DND-41 (cell line): ENCODE measurements around the gene PPM1F.

Experiments
- ATAC-seq: fragments of 200-7000 bp; cut with Tn5 transposase; 3 replicates; pipeline ENCODE4 v1.9.1; 2021; ENCODE audit warnings: low read depth; ENCODE audit not compliant: insufficient read depth
- DNase-seq: peaks from one replicate; pipeline ENCODE4 v3.0.0-alpha.2; 2020
- H2AFZ ChIP-seq: 2 replicates; pipeline ENCODE4 v1.6.0; 2012; ENCODE audit warnings: low read depth, low read length
- H3K27ac ChIP-seq: 2 replicates; pipeline ENCODE4 v1.5.1; 2012; ENCODE audit warnings: low read length, inconsistent platforms
- H3K27me3 ChIP-seq: fragments of 200-600 bp; sonication (generic); 2 replicates; pipeline ENCODE4 v1.6.0; 2012; ENCODE audit warnings: low read length, mild to moderate bottlenecking, inconsistent platforms; ENCODE audit not compliant: insufficient read depth, poor library complexity
- H3K36me3 ChIP-seq: 2 replicates; pipeline ENCODE4 v1.5.1; 2012; ENCODE audit warnings: low read length, inconsistent platforms; ENCODE audit not compliant: insufficient read depth
- H3K4me1 ChIP-seq: 2 replicates; pipeline ENCODE4 v1.5.1; 2012; ENCODE audit warnings: mild to moderate bottlenecking, low read length; ENCODE audit not compliant: insufficient read depth
- H3K4me2 ChIP-seq: 2 replicates; pipeline ENCODE4 v1.6.0; 2012; ENCODE audit warnings: mild to moderate bottlenecking, moderate library complexity, low read length, inconsistent platforms; ENCODE audit not compliant: insufficient read depth
- H3K4me3 ChIP-seq, 2 experiments: fragments of 200-600 bp in 1 of 2; shearing (Covaris generic) in 1 of 2; 2 replicates each; pipeline ENCODE4 v1.5.1; 2012 to 2016; ENCODE audit warnings: inconsistent platforms in 2 of 2, low read length in 2 of 2, mild to moderate bottlenecking in 2 of 2, low read depth in 1 of 2, moderate library complexity in 1 of 2
- H3K79me2 ChIP-seq: 2 replicates; pipeline ENCODE4 v1.6.0; 2012; ENCODE audit warnings: low read length, inconsistent platforms; ENCODE audit not compliant: insufficient read depth
- H3K9ac ChIP-seq: 2 replicates; pipeline ENCODE4 v1.6.0; 2012; ENCODE audit warnings: low read depth, mild to moderate bottlenecking, inconsistent platforms, low read length, moderate library complexity
- H3K9me3 ChIP-seq: 2 replicates; pipeline ENCODE4 v1.5.1; 2012; ENCODE audit warnings: low read length, moderate library complexity, mild to moderate bottlenecking, inconsistent platforms; ENCODE audit not compliant: insufficient read depth, severe bottlenecking
- H4K20me1 ChIP-seq: 2 replicates; pipeline ENCODE4 v1.6.0; 2012; ENCODE audit warnings: low read length; ENCODE audit not compliant: insufficient read depth
- EZH2 ChIP-seq: IDR thresholded peaks from 3 replicates; pipeline ENCODE4 v1.6.1; 2012; ENCODE audit warnings: borderline replicate concordance, low read depth, mild to moderate bottlenecking, moderate library complexity, low read length, inconsistent platforms; ENCODE audit not compliant: severe bottlenecking
- TF ChIP-seq, protein P1 (sequence below): IDR thresholded peaks from 2 replicates; pipeline ENCODE4 v1.5.1; 2012; ENCODE audit warnings: borderline replicate concordance, low read length, moderate library complexity, mild to moderate bottlenecking; ENCODE audit not compliant: poor library complexity, severe bottlenecking; ENCODE audit errors: extremely low read depth

Gene PPM1F

DNA sequence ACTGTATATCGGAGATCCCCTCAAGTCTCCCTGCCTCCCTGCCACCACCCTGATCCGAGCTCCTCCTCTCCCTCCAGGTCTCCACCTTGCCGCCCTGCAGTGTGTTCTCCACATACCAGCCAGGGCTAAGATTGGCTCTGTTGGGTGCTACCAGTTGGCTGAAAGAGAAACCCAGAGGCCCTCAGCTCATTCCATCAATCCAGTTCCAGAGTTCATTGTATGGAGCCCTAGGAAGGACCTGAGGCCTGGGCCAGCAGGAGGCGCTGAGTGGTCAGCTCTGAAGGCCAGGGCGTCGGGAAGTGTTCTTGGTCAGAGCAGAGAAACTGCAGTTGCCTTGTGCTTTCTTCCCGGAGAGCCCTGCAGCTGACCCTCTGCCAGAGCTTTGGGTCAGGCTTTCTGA lies 32.1 kb upstream of the PPM1F start:
- no peak overlapping the region for H3K4me2 ChIP-seq
- ATAC-seq: no peak

DNA sequence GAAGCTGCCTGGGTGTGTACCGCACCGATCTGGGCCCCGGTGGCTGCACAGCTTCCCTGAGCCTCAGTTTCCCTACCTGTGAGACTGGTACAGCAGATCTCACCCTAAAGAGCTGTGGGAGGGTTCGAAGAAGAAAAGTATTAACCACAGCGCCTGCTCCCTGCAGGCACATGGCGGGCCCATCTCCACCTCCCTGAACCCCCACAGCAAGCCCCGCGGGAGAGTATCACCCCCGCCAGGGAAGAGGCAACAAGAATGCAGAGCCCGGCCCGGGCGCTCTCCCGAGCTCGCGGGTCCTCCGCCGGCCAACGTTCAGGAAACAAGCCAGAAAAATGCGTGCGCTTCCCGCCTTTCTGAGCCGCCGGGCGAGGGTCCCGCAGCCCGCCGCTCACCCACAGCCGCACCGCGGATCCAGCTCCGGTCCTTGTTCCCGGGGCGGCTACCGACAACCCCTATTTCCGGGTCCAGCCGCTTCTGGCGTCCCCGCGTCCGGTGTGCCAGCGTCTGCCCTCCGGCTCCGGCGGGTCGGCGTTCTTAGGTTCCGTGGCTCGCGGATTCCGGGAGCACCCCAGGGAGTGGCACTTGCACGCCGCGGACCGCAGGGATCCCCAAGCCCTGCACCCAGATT lies 29.8 kb upstream of the PPM1F start, which contains the start of gene TOP3B:
Gene TOP3B, minus strand, starts transcription at position 450 of the 628 bp plus-strand sequence. CDS start 7,078 bp downstream, outside the sequence.
- TF ChIP-seq, protein P1, sequence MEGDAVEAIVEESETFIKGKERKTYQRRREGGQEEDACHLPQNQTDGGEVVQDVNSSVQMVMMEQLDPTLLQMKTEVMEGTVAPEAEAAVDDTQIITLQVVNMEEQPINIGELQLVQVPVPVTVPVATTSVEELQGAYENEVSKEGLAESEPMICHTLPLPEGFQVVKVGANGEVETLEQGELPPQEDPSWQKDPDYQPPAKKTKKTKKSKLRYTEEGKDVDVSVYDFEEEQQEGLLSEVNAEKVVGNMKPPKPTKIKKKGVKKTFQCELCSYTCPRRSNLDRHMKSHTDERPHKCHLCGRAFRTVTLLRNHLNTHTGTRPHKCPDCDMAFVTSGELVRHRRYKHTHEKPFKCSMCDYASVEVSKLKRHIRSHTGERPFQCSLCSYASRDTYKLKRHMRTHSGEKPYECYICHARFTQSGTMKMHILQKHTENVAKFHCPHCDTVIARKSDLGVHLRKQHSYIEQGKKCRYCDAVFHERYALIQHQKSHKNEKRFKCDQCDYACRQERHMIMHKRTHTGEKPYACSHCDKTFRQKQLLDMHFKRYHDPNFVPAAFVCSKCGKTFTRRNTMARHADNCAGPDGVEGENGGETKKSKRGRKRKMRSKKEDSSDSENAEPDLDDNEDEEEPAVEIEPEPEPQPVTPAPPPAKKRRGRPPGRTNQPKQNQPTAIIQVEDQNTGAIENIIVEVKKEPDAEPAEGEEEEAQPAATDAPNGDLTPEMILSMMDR: no peak
- no peak for TF ChIP-seq EZH2
- peak within 1 kb of the TSS; percentile 93 to 94 for H3K4me3 ChIP-seq
- peak within 1 kb of the TSS; percentile 83 for H3K4me2 ChIP-seq
- peak; percentile 95 for ATAC-seq
- peak within 1 kb of the TSS; percentile 92 for H2AFZ ChIP-seq
- H3K27me3 ChIP-seq: no peaks in the 10 kb centered on the region
- peaks cover 10% of the 10 kb centered on the region; the same call in 1 of the 2 replicates for H4K20me1 ChIP-seq
- H3K79me2 ChIP-seq: peaks cover 51% of the 10 kb centered on the region
- H3K27ac ChIP-seq: peak within 1 kb of the TSS; percentile 87
- peak within 1 kb of the TSS; percentile 98 for H3K9ac ChIP-seq
- H3K4me1 ChIP-seq: peaks cover 22% of the 10 kb centered on the region
- DNase-seq: peak; percentile 87
- peaks cover 12% of the 10 kb centered on the region; the same call in 1 of the 2 replicates for H3K36me3 ChIP-seq
- no peaks in the 10 kb centered on the region for H3K9me3 ChIP-seq

More for the DNA sequence above, 32.1 kb upstream of the PPM1F start:
- Histone ChIP-seq H3K9ac (no peak overlapping the region), H4K20me1 (no peaks in the 10 kb centered on the region; the same call in 1 of the 2 replicates), H3K9me3 (no peaks in the 10 kb centered on the region), H3K79me2 (peaks cover 31% of the 10 kb centered on the region), H3K27me3 (no peaks in the 10 kb centered on the region), H3K4me1 (peaks cover 22% of the 10 kb centered on the region), H3K27ac (no peak overlapping the region), H2AFZ (peak overlapping the region; percentile 41; the same call in 1 of the 2 replicates), H3K4me3 (no peak overlapping the region), H3K36me3 (peaks cover 3% of the 10 kb centered on the region; the same call in 1 of the 2 replicates)
- DNase-seq: no peak
- TF ChIP-seq EZH2: no peak
- TF ChIP-seq, protein P1: peak; percentile 32

DNA sequence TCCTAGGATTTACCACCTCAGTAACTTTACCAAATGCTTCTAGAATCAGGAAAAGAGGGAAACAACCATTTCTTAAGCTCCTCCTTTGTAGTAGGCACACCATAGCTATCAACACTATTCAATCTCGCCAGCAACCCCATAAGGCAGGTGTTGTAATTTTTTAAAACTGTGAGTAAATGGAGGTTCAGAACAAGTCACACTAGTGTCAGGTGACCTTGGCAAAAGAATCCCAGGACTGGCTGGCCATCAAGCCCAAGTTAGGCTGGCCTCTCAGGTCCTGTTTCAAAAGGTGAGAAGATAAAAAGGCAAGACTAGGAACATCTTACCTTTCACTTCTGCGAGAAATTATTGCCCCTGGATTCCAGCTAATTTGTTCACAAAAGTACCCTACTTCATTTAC lies 29.2 kb upstream of the PPM1F start:
- Histone ChIP-seq H2AFZ (0 out of 2 replicates have a peak overlapping the region, but pooled peaks have one; percentile 92), H3K27ac (peak overlapping the region; percentile 87), H3K36me3 (peaks cover 12% of the 10 kb centered on the region; the same call in 1 of the 2 replicates), H3K79me2 (peaks cover 54% of the 10 kb centered on the region), H3K4me3 (peak overlapping the region; percentile 93 to 94), H3K4me2 (peak overlapping the region; percentile 83), H3K4me1 (peaks cover 22% of the 10 kb centered on the region), H4K20me1 (peaks cover 10% of the 10 kb centered on the region; the same call in 1 of the 2 replicates), H3K9me3 (no peaks in the 10 kb centered on the region), H3K9ac (peak overlapping the region; percentile 98), H3K27me3 (no peaks in the 10 kb centered on the region)
- ATAC-seq (no peak), DNase-seq (no peak)
- no peak for TF ChIP-seq EZH2
- TF ChIP-seq, protein P1: no peak
